GM10847 (cell line): Measurements from ENCODE around the gene SLC1A5.

Source experiments
- POLR2A ChIP-seq: IDR thresholded peaks from 2 replicates; pipeline ENCODE4 v1.6.1; 2011; ENCODE audit not compliant: insufficient read length; ENCODE audit errors: extremely low read depth

The SLC1A5 gene

GRCh38 chr19:46784262-46785053, 3.9 kb downstream of the SLC1A5 start:
- no peak for TF ChIP-seq POLR2A

GRCh38 chr19:46783670-46784069, 4.7 kb downstream of the SLC1A5 start:
- TF ChIP-seq POLR2A, result no peak

GRCh38 chr19:46782355-46783019, 5.9 kb downstream of the SLC1A5 start:
- no peak for TF ChIP-seq POLR2A

- no peak for TF ChIP-seq POLR2A
Measured at GRCh38 chr19:46776927-46777911, 11.2 kb downstream of the SLC1A5 start.

GRCh38 chr19:46775642-46776258, 12.6 kb downstream of the SLC1A5 start:
- TF ChIP-seq POLR2A, result no peak

- no peak for TF ChIP-seq POLR2A
Measured at GRCh38 chr19:46773018-46773399, 15.4 kb downstream of the SLC1A5 start.

- TF ChIP-seq POLR2A, result no peak
Measured at GRCh38 chr19:46772170-46773017, 16.0 kb downstream of the SLC1A5 start.

GRCh38 chr19:46766569-46767317, 21.7 kb downstream of the SLC1A5 start:
- TF ChIP-seq POLR2A, result no peak

- no peak for TF ChIP-seq POLR2A
Measured at GRCh38 chr19:46764817-46765291, 23.5 kb downstream of the SLC1A5 start.

GRCh38 chr19:46762245-46762890, 26.0 kb downstream of the SLC1A5 start:
- no peak for TF ChIP-seq POLR2A

GRCh38 chr19:46761418-46761831, 27.0 kb downstream of the SLC1A5 start:
- TF ChIP-seq POLR2A, result no peak

- no peak for TF ChIP-seq POLR2A
Measured at GRCh38 chr19:46760363-46760762, 28.0 kb downstream of the SLC1A5 start.

- TF ChIP-seq POLR2A, result no peak
Measured at GRCh38 chr19:46759817-46760333, 28.5 kb downstream of the SLC1A5 start.

GRCh38 chr19:46759206-46759605, 29.2 kb downstream of the SLC1A5 start:
- no peak for TF ChIP-seq POLR2A
